Kidney epithelial cell (primary cell): Measurements from ENCODE around the gene MRPL49. TPM values are rescaled to one million over a fixed set of nuclear protein-coding genes. Genes with fewer than 3 reads are reported as not detected.

Experiments used
- DNase-seq: peaks from one replicate; pipeline ENCODE4 v3.0.0-alpha.2; 2010; ENCODE audit warnings: low read depth
- H3K27me3 ChIP-seq: 2 replicates; pipeline ENCODE4 v1.6.0; 2011; ENCODE audit warnings: low read length; ENCODE audit not compliant: control insufficient read depth, insufficient read depth
- H3K36me3 ChIP-seq: 2 replicates; pipeline ENCODE4 v1.5.1; 2011; ENCODE audit warnings: low read length; ENCODE audit not compliant: control insufficient read depth, insufficient read depth
- H3K4me3 ChIP-seq: 2 replicates; pipeline ENCODE4 v1.5.1; 2011; ENCODE audit warnings: low read depth, mild to moderate bottlenecking, control low read depth, low read length
- total RNA-seq: library from RNA; depleted of rRNA; stranded (reverse); fragments of >200 nt; gene quantifications from 2 replicates; pipeline ENCODE4 v1.2.3, GENCODE V29; 2015
- TF ChIP-seq, protein P1 (sequence below): IDR thresholded peaks from 2 replicates; pipeline ENCODE4 v1.5.1; 2011; ENCODE audit warnings: mild to moderate bottlenecking, moderate library complexity, low read length, control low read depth, inconsistent platforms; ENCODE audit not compliant: insufficient read depth, poor library complexity, severe bottlenecking

Gene MRPL49
- total RNA-seq, 1 donor from 2014 or later, result 67.6 TPM

DNA sequence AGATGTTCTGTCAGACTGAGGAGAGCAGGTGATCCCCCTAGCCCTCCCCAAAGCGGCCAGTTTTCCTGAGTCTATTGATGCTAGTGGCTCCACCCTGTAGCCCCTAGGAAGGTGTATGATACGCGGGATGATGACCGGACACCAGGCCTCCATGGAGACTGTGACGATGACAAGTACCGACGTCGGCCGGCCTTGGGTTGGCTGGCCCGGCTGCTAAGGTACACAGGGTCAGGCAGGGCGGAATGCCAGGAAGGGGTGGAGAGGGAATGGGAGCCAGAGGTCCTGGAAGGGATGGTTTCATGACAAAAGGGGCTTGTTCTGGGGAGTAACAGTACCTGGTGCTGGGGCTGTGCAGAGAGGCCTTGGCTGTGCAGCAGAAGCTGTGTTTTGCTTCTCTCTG is 34.9 kb upstream of the MRPL49 start:
- no peak overlapping the region for H3K4me3 ChIP-seq
- no peaks in the 10 kb centered on the region for H3K36me3 ChIP-seq
- H3K27me3 ChIP-seq, result no peaks in the 10 kb centered on the region
- TF ChIP-seq, protein P1, sequence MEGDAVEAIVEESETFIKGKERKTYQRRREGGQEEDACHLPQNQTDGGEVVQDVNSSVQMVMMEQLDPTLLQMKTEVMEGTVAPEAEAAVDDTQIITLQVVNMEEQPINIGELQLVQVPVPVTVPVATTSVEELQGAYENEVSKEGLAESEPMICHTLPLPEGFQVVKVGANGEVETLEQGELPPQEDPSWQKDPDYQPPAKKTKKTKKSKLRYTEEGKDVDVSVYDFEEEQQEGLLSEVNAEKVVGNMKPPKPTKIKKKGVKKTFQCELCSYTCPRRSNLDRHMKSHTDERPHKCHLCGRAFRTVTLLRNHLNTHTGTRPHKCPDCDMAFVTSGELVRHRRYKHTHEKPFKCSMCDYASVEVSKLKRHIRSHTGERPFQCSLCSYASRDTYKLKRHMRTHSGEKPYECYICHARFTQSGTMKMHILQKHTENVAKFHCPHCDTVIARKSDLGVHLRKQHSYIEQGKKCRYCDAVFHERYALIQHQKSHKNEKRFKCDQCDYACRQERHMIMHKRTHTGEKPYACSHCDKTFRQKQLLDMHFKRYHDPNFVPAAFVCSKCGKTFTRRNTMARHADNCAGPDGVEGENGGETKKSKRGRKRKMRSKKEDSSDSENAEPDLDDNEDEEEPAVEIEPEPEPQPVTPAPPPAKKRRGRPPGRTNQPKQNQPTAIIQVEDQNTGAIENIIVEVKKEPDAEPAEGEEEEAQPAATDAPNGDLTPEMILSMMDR, result no peak
- no peak for DNase-seq

DNA sequence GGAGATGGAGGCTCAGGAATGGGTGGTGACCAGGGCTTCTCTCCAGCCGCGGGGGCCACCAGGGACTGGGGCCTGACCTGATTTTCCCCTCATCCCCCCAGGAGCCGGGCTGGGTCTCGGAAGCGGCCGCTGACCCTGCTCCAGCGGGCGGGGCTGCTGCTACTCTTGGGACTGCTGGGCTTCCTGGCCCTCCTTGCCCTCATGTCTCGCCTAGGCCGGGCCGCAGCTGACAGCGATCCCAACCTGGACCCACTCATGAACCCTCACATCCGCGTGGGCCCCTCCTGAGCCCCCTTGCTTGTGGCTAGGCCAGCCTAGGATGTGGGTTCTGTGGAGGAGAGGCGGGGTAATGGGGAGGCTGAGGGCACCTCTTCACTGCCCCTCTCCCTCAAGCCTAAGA is 34.3 kb upstream of the MRPL49 start:
- TF ChIP-seq, protein P1, result no peak
- Histone ChIP-seq H3K4me3 (no peak overlapping the region), H3K27me3 (no peaks in the 10 kb centered on the region), H3K36me3 (no peaks in the 10 kb centered on the region)
- no peak for DNase-seq

- Histone ChIP-seq H3K4me3 (no peak overlapping the region), H3K36me3 (no peaks in the 10 kb centered on the region), H3K27me3 (no peaks in the 10 kb centered on the region)
- TF ChIP-seq, protein P1, result no peak
- DNase-seq, result no peak
These were observed 32.5 kb upstream of the MRPL49 start for GRCh38 chr11:65089621-65090020.

- H3K4me3 ChIP-seq, result no peak overlapping the region
- TF ChIP-seq, protein P1, result no peak
- no peaks in the 10 kb centered on the region for H3K27me3 ChIP-seq
- no peak for DNase-seq
- no peaks in the 10 kb centered on the region for H3K36me3 ChIP-seq
These were observed 31.5 kb upstream of the MRPL49 start for GRCh38 chr11:65090628-65091027.

DNA sequence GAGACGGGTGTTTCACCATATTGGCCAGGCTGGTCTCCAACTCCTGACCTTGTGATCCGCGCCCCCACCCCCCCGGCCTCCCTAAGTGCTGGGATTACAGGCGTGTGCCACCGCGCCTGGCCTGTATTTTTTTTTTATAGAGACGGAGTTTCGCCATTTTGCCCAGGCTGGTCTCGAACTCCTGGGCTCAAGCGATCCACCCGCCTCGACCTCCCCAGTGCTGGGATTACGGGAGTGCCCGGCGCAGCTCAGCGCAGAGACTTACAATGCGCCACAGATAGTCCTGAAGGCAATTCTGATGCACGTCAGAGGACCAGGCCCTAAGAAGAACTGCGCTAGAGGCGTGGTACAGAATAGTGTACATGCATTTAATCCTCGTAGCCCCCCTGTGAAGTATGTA is 26.7 kb upstream of the MRPL49 start:
- TF ChIP-seq, protein P1, result no peak
- Histone ChIP-seq H3K27me3 (no peaks in the 10 kb centered on the region), H3K4me3 (peak overlapping the region; percentile 67), H3K36me3 (no peaks in the 10 kb centered on the region)
- no peak for DNase-seq

- TF ChIP-seq, protein P1, result no peak
- peak within 1 kb of the TSS; percentile 67 for H3K4me3 ChIP-seq
- no peak for DNase-seq
- no peaks in the 10 kb centered on the region for H3K27me3 ChIP-seq
- H3K36me3 ChIP-seq, result no peaks in the 10 kb centered on the region
These were observed 25.9 kb upstream of the MRPL49 start, which contains the start of gene VPS51 for GRCh38 chr11:65095974-65096806. TSS of gene VPS51 (plus strand) at chr11:65096214. CDS start at chr11:65096251, 37 bp downstream.
